ENCODE measurements around the gene C9orf50.

DNA sequence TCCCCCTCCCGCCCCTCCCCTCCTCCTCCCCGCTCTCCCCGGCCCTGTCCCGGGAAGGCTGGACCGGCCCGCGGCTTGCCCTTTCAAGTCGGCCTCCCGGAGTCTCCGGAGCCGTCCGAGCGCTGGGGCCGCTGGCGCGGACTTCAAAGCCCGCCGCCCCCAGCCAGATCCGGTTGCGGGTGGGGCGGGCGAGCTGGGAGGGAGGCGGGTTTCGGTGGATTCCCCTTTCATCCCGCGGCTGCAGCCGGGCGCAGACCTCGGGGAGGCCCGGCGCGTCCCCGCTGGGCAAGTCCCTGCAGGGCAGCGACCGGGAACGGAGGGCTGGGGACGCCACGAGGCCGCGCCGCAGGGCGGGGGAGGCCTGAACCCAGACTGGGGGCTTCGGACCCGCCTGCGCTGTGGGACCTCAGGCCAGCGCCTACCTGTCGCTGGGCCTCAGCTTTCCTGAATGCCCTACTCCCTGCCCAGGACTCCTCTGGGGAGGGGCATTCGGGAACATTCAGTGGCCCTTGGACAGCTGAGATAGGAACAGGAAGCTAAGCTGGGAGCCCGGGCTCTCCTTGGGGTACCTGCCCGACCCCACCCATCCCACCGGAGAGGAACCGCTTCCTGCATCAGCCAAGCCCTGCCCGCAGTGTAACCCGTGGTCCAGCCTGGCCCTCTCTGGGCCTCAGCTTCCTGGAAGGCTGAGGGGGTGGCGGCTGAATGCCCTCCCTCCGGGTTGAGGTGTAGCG is 23.4 kb downstream of the C9orf50 start:
- TF ChIP-seq POLR2A (IDR thresholded peaks at IDR 0.05; ENCODE audit: low read depth, low read length) (no peak), GATA2 (IDR thresholded peaks at IDR 0.05; ENCODE audit: insufficient read depth, insufficient read length, low read depth, low read length) (no peak), EZH2 (IDR thresholded peaks at IDR 0.05; ENCODE audit: borderline replicate concordance, low read depth, low read length, severe bottlenecking) (no peak), POLR2AphosphoS5 (IDR thresholded peaks at IDR 0.05; ENCODE audit: insufficient read depth, low read depth, low read length) (no peak)
- TF ChIP-seq, protein P1, sequence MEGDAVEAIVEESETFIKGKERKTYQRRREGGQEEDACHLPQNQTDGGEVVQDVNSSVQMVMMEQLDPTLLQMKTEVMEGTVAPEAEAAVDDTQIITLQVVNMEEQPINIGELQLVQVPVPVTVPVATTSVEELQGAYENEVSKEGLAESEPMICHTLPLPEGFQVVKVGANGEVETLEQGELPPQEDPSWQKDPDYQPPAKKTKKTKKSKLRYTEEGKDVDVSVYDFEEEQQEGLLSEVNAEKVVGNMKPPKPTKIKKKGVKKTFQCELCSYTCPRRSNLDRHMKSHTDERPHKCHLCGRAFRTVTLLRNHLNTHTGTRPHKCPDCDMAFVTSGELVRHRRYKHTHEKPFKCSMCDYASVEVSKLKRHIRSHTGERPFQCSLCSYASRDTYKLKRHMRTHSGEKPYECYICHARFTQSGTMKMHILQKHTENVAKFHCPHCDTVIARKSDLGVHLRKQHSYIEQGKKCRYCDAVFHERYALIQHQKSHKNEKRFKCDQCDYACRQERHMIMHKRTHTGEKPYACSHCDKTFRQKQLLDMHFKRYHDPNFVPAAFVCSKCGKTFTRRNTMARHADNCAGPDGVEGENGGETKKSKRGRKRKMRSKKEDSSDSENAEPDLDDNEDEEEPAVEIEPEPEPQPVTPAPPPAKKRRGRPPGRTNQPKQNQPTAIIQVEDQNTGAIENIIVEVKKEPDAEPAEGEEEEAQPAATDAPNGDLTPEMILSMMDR (IDR thresholded peaks at IDR 0.05; ENCODE audit: extremely low read depth in 1 of 2, insufficient read depth in 1 of 2, low read depth in 1 of 2, low read length in 2 of 2), result no peak
- TF ChIP-seq, protein P2, sequence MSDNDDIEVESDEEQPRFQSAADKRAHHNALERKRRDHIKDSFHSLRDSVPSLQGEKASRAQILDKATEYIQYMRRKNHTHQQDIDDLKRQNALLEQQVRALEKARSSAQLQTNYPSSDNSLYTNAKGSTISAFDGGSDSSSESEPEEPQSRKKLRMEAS (IDR thresholded peaks at IDR 0.05; ENCODE audit: insufficient read depth, insufficient read length), result no peak
